ENCODE results near the gene LAYN.

Gene LAYN

GRCh38 chr11:111540114-111540936 lies at the start of gene LAYN:
Gene LAYN, plus strand, starts transcription at chr11:111540720. Its CDS starts 124 bp downstream, at chr11:111540844.
- no peak for DNase-seq

GRCh38 chr11:111494040-111494439 lies 46.5 kb upstream of the LAYN start:
- DNase-seq: no peak

- DNase-seq: no peak
Measured at GRCh38 chr11:111499483-111499882, 41.0 kb upstream of the LAYN start.

GRCh38 chr11:111500481-111500880 lies 40.0 kb upstream of the LAYN start:
- DNase-seq: no peak

GRCh38 chr11:111502611-111503010 lies 37.9 kb upstream of the LAYN start:
- DNase-seq: no peak

- DNase-seq: no peak
Measured at GRCh38 chr11:111510311-111510710, 30.2 kb upstream of the LAYN start.

- DNase-seq: no peak
Measured at GRCh38 chr11:111512296-111513239, 28.0 kb upstream of the LAYN start, which contains the start of gene BTG4. Gene BTG4, minus strand, starts transcription at chr11:111512386. Its CDS starts 13,610 bp downstream, at chr11:111498776.

GRCh38 chr11:111513240-111513605 lies 27.3 kb upstream of the LAYN start:
- no peak for DNase-seq

- DNase-seq: no peak
Measured at GRCh38 chr11:111514216-111515031, 26.1 kb upstream of the LAYN start, which contains the start of gene HOATZ. Gene HOATZ, plus strand, starts transcription at chr11:111514778. Its CDS starts 7 bp downstream, at chr11:111514785.

- DNase-seq: no peak
Measured at GRCh38 chr11:111515591-111515990, 24.9 kb upstream of the LAYN start.

- no peak for DNase-seq
Measured at GRCh38 chr11:111518668-111519067, 21.9 kb upstream of the LAYN start.

- no peak for DNase-seq
Measured at GRCh38 chr11:111520560-111520959, 20.0 kb upstream of the LAYN start.

GRCh38 chr11:111521135-111521534 lies 19.4 kb upstream of the LAYN start:
- DNase-seq: no peak

- DNase-seq: no peak
Measured at GRCh38 chr11:111522426-111522825, 18.1 kb upstream of the LAYN start.

- no peak for DNase-seq
Measured at GRCh38 chr11:111523343-111523742, 17.2 kb upstream of the LAYN start.

- no peak for DNase-seq
Measured at GRCh38 chr11:111524056-111524455, 16.5 kb upstream of the LAYN start.

GRCh38 chr11:111525456-111525855 lies 15.1 kb upstream of the LAYN start:
- no peak for DNase-seq

- no peak for DNase-seq
Measured at GRCh38 chr11:111526501-111526900, 14.0 kb upstream of the LAYN start.

- no peak for DNase-seq
Measured at GRCh38 chr11:111527279-111527678, 13.2 kb upstream of the LAYN start.

- DNase-seq: no peak
Measured at GRCh38 chr11:111528557-111528956, 12.0 kb upstream of the LAYN start.

GRCh38 chr11:111530091-111530490 lies 10.4 kb upstream of the LAYN start:
- no peak for DNase-seq

- no peak for DNase-seq
Measured at GRCh38 chr11:111531136-111531535, 9.4 kb upstream of the LAYN start.
